PC-9 (cell line): ENCODE data around the gene CHRNB1.

ENCODE experiments used
- EZH2 ChIP-seq: fragments of 200-600 bp; sonication (generic); IDR thresholded peaks from 2 replicates; pipeline ENCODE4 v1.8.0; 2017; ENCODE audit warnings: antibody characterized with exemption, low read depth
- TF ChIP-seq, protein P1 (sequence below): fragments of 200-600 bp; sonication (generic); conservative IDR thresholded peaks from 2 replicates; pipeline ENCODE4 v1.6.1; 2017; ENCODE audit warnings: mixed run types, antibody characterized with exemption, mild to moderate bottlenecking, moderate library complexity

DNA sequence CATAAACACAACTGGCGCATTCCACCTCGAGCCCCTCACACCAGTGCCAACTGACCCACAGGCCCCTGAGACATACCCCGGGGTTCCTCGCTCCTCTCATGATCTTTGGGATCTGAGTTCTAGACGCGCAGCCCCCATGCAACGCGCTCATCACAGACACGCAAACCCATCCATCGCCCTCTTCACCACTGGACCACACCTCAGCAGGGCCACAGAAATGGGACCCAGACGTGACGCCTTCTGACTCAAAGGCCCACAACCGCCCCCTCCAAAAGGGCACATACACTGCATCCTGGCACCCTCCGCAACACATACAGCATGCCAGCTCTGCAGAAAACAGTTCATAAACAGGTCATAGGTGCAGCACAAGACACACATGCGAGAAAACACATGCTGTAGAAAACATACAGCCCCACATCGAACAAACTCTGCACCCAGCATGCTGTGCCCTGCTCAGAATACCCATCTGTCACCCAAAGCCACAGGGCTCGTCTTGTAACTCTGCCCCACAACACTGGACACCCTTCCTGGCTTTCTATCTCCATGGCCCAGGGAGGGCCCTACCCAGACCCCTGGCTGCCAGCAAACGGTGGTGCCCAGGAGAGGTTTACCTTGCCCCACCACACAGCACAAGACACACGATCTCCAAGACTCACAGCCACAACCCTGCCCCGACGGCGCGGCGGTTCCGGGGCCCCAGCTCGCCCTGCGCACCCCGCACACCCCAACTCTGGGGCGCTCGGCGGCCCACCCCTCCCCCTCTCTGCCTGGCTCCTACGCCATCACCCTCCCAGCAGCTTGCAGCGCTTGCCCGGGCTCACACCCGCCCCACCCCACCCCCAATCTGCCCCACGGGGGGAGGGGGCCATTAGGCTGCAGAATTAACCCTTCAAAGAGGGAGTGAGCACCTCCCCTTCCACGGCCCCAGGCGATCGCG lies 33.7 kb downstream of the CHRNB1 start:
- no peak for TF ChIP-seq EZH2
- TF ChIP-seq, protein P1, sequence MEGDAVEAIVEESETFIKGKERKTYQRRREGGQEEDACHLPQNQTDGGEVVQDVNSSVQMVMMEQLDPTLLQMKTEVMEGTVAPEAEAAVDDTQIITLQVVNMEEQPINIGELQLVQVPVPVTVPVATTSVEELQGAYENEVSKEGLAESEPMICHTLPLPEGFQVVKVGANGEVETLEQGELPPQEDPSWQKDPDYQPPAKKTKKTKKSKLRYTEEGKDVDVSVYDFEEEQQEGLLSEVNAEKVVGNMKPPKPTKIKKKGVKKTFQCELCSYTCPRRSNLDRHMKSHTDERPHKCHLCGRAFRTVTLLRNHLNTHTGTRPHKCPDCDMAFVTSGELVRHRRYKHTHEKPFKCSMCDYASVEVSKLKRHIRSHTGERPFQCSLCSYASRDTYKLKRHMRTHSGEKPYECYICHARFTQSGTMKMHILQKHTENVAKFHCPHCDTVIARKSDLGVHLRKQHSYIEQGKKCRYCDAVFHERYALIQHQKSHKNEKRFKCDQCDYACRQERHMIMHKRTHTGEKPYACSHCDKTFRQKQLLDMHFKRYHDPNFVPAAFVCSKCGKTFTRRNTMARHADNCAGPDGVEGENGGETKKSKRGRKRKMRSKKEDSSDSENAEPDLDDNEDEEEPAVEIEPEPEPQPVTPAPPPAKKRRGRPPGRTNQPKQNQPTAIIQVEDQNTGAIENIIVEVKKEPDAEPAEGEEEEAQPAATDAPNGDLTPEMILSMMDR, result no peak
